CD4-positive, alpha-beta T cell treated with Interleukin-1 beta for 1 hour (primary cell): ENCODE measurements around the gene COBLL1.
"Not testable (repeated sequence)": the region's sequence is repeated elsewhere in the genome, so short reads cannot be mapped to it uniquely, and the experiment has no call there.

Experiments used
- DNase-seq, 2 donors: peaks; one replicate each; pipeline ENCODE4 v3.0.0-alpha.2; 2020 to 2022

The COBLL1 gene

DNA sequence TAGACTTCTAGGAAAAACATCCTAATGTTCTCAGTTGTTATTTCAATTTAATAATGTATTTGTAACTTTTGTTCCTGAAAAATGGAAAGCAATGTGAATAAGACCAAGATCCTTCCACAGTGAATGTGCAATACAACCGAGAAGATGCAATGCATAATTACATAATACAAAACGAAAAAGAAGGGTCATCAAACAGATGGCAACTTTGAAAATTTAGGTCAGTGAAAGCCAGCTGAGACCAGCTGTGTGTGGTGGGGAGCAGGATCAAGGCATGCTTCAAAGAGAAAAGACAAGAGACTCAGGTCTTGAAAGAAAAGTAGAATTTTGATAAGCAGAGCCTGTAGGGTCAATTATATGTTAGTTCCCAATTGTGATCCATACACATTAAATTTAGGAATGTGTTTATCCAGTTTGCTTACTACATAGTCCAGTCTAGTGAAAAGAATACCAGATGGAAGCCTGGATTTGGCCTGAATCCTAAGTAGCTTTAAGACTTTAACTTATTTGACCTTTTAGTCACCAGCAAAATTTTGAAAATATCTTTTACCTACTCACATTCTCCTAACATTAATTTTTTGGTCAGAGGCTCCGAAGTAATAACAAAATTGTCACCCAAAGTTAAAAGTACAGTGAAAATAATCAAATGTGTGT lies 93.7 kb downstream of the COBLL1 start:
- no peak for DNase-seq

DNA sequence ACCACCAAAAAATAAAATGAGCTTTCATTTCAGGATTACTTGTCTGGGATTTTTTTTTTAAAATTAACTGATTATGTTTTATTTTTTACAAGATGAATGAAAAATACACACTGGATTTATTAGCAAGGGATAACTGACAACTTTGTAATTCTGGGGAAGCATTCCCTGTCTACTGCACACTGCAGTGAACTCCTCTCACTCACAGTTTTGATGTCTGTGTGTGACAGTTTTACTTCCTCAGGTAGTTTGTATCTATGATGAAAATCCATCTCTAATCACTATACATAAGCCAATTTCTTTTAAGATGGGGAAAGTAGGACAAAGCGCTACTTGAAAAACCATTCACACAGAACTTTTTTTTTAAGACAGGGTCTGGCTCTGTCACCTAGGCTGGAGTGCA lies 94.5 kb downstream of the COBLL1 start:
- DNase-seq, result no peak

DNA sequence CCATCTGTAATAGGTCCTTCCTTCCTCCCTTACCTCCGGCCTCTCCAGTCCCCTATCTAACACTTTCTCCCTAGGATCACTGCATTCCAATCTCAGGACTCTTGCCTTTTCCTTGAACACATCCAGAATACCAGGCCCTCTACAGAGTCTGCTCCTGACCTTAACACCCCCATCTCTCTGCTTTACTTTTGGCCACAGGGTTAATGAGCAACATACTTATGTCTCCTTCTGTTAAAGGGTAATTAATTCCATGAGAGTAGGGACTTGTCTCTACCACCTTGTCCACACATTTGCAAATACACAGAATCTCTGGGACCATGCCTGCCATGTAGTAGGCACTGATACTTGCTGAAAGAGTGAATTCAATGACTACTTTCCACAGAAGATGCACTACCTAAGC lies 94.9 kb downstream of the COBLL1 start:
- no peak for DNase-seq

DNA sequence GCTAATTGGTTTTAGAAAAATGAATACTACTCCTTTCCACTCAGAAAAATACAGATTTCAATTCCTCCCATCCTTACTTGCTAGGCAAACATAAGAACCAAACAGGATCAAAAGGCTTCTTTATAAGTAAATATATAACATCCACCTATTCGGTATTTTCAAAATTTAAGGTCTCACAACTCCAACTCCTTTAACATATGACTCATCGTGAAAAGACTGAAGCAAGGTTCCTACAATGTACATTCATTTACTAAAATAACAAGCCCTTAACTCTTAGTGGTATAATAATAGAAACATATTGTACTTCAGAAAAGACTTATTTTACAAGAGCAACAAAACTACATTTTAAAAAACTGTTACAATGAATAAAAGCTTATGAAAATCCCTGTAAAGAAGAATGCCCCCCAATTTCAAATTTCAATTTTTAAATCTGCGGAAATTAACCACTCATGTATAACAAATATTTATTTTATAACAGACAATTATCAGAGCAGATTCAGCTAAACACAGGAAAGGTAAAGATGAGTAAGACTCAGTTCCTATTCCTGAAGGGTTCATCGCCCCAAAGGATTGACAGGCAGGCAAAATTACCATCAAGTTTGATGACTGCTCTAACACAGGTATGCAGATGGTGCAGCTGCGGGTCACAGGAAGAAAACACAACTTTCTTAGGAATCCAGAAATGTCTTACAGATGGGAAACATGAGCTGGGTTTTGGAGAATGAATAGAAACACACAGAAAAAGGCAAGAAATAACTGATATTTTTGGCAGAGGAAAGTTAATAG lies 96.4 kb downstream of the COBLL1 start:
- no peak for DNase-seq

GRCh38 chr2:164742738-164743317 lies 98.8 kb downstream of the COBLL1 start:
- DNase-seq, result no peak

DNA sequence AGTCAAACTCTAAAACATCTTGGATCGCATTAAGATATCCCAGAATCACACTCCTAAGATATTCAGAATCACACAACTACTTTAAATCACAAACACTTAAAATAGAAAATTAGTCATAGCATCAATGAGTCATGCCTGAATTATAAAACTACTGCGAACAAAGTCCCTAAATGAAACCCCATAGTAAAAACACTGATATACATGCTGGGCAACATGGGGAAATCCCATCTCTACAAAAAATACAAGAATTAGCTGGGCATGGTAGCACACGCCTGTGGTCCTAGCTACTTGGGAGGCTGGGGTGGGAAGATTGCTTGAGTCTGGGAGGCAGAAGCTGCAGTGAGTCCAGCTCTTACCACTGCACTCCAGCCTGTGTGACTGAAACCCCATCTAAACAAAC lies 101.7 kb downstream of the COBLL1 start:
- no peak for DNase-seq

DNA sequence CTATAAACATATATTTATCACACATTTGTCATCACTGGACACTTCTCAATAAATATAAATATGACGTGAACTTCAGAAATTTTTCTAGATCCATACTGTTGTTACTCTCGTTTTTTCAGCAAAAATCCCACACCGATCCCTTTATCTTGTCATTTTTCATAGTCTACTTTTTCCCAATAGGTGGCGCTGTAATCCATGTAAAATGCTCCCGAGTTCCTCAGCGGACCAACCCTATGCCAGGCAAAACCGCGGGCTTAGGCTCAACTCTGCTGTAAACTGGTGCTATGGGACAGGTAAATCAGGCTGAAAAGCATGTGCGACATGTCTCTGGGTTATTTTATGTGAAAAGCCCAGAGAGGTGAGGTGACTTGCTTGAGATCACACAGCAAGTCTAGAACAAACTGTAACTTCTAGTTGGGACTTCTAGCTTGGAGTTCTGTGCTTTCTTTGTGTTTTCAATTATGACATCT lies 104.0 kb downstream of the COBLL1 start:
- DNase-seq, result peak; percentile 12 to 55

DNA sequence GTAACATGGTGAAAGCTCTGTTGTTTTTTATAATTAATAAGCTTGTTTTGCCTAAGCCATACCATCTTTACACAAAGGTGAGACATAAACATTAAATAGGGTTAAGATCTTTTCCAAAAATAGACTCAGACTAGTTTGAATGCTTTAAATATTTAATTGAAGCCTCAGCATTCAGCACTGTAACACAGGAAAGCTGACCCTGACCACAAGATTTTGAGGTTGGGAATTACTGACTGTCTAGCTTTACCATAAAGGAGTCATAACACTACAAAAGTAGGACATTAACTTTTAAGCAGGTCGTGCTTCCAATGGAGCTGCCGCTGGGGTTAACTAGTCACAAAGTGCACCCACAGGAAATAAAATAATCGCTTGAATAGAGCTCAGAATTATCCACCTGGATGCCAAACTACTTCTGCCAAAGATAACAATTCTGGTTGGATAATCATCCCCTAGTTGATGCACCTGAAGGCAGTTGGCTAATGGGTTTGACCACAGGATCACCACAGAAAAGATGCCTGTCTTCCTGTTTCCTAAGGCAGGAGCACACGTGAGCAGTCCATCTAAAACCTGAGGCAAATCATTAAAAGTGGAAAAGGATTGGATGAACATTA lies 106.2 kb downstream of the COBLL1 start:
- DNase-seq, result no peak

DNA sequence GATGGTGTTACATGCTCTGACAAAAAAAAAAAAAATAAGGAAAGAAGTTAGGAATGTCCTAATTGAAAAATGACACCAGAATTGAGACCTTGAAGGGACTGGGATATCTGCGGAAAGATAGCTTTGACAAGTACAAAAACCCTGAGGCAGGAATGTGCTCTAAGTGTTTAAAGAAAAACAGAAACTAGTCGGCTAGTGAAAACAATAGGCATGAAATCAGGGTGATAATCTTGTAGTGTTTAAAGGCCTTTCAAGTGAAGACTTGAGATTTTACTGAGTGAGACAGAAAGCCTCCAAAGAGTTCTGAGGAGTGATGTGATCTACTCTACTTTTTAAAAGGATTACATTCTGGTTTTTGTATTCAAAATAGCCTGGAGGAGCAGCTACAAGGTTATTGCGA lies 107.4 kb downstream of the COBLL1 start:
- DNase-seq, result no peak

GRCh38 chr2:164725542-164725941 lies 116.1 kb downstream of the COBLL1 start:
- DNase-seq, result no peak

DNA sequence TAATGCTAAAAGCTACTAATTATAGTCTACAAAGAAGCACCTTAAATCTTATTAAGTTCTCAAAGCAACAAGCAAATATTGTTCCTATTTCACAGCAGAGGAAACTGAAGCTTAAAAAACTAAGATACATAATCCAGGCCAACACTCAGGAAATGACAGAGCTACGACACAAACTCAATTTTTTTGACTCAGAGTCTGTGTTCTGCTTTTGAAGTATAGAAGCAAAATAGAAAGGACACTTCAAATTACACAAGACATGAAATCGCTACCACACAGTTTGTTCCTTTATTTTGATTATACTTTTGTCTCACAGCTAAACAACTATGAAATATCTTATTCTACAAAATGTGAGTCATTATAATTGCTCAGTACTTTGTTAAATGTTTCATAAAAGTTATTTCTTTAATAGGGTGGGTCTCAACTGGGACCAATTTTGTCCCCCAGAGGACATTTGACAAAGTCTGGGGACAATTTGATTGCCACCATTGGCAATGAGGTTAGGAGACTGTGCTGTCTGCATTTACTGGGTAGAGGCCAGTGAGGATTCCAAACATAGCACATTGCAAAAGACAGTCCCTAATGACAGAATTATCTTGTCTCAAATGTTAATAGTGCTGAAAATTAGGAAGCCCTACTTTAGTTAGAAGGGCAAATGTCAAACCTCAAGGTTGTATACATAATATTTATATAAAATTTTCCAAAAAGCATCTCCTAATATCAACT lies 118.8 kb downstream of the COBLL1 start:
- DNase-seq, result no peak

DNA sequence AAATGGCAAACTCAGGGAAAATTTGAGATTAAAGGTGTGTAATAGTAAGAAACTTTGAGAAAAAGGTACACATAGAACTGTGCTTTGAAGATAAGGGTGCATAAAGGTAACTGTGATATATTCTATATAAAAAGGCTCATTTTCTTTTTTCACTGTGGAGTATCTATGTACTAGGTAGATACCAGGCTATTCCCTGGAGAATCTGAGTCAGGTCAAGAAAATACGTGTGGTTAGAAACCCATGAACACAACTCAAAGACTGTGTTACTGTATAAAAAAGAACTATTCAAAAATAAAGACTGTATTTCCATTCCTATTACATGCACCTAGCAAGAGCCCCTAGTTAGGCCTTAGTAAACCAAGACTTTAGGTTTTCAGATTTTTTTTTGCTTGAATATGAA lies 120.2 kb downstream of the COBLL1 start:
- DNase-seq, result no peak

- no peak for DNase-seq
Observed at GRCh38 chr2:164719996-164720941, 121.4 kb downstream of the COBLL1 start.

GRCh38 chr2:164717000-164717803 lies 124.4 kb downstream of the COBLL1 start:
- DNase-seq, result no peak

- no peak for DNase-seq
Observed at GRCh38 chr2:164714471-164714870, 127.2 kb downstream of the COBLL1 start.

- DNase-seq, result no peak
Observed at GRCh38 chr2:164711766-164712138, 129.9 kb downstream of the COBLL1 start.

GRCh38 chr2:164710837-164711765 lies 130.5 kb downstream of the COBLL1 start:
- no peak for DNase-seq

DNA sequence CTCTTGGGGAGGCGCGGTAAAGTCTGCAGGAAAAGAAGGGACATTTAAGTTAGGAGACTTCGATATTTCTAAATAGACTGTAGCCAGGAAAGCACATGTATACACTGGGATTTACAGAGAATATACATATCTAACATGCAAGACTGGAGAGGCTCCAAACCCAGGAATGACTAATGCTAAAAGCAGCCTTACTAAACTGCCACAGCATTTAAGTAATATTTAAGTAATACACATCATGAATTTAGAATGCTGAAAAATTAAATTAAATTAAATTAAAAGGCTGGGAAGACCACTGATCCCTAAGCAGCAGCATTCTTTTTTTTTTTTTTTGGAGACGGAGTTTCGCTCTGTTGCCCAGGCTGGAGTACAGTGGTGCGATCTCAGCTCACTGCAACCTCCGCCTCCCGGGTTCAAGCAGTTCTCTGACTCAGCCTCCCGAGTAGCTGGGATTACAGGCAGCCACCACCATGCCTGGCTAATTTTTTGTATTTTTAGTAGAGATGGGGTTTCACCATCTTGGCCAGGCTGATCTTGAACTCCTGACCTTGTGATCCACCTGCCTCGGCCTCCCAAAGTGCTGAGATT lies 131.3 kb downstream of the COBLL1 start:
- not testable (repeated sequence) for DNase-seq

DNA sequence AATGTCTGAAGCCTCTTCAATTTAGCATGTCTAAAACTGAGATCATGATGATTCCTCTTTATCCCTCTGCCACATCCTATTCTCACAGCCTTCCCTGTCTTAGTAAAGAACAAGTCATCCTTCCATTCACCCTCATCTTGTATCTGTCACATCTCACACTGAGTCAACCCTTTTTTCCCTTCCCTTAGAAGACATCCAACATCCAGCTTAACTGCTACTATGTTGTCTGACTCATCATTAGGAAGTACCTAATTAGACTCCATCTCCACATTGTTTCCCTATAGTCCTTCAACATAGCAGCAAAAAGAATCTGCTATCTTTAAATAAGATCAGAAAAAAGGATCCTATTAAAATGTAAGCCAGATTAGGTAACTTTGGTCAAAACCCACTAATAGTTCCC lies 135.1 kb downstream of the COBLL1 start:
- DNase-seq, result no peak
